GM21528 (cell line): ENCODE measurements around the gene B4GALNT2.
"Not testable (repeated sequence)": the region's sequence is repeated elsewhere in the genome, so short reads cannot be mapped to it uniquely, and the experiment has no call there.

Experiments
- ATAC-seq: cut with Tn5 transposase; IDR thresholded peaks from one replicate; pipeline ENCODE4 v1.9.1; 2021; ENCODE audit warnings: mild to moderate bottlenecking, moderate library complexity; ENCODE audit not compliant: unreplicated experiment, low FRiP score

B4GALNT2 gene

GRCh38 chr17:49117587-49118230 is 14.9 kb upstream of the B4GALNT2 start:
- no peak for ATAC-seq

GRCh38 chr17:49120166-49120565 is 12.4 kb upstream of the B4GALNT2 start:
- ATAC-seq: no peak

- ATAC-seq: no peak
Measured at GRCh38 chr17:49121696-49122292, 10.8 kb upstream of the B4GALNT2 start.

GRCh38 chr17:49122566-49122965 is 10.0 kb upstream of the B4GALNT2 start:
- no peak for ATAC-seq

- ATAC-seq: no peak
Measured at GRCh38 chr17:49123061-49123460, 9.5 kb upstream of the B4GALNT2 start.

- no peak for ATAC-seq
Measured at GRCh38 chr17:49125449-49125848, 7.1 kb upstream of the B4GALNT2 start.

- ATAC-seq: not testable (repeated sequence)
Measured at GRCh38 chr17:49126183-49126859, 6.2 kb upstream of the B4GALNT2 start.

- ATAC-seq: not testable (repeated sequence)
Measured at GRCh38 chr17:49129359-49129950, 3.1 kb upstream of the B4GALNT2 start.

GRCh38 chr17:49130891-49131290 is 1.7 kb upstream of the B4GALNT2 start:
- ATAC-seq: no peak

GRCh38 chr17:49132317-49132698 is 261 bp upstream of the B4GALNT2 start:
- no peak for ATAC-seq

GRCh38 chr17:49136335-49136734 is 3.8 kb downstream of the B4GALNT2 start:
- no peak for ATAC-seq

- ATAC-seq: not testable (repeated sequence)
Measured at GRCh38 chr17:49145654-49146053, 13.1 kb downstream of the B4GALNT2 start.

GRCh38 chr17:49146620-49147306 is 14.2 kb downstream of the B4GALNT2 start:
- ATAC-seq: no peak

GRCh38 chr17:49148171-49148570 is 15.6 kb downstream of the B4GALNT2 start:
- ATAC-seq: no peak

- no peak for ATAC-seq
Measured at GRCh38 chr17:49151996-49152395, 19.4 kb downstream of the B4GALNT2 start.

GRCh38 chr17:49156256-49156655 is 23.7 kb downstream of the B4GALNT2 start:
- no peak for ATAC-seq

GRCh38 chr17:49157784-49158183 is 25.2 kb downstream of the B4GALNT2 start:
- no peak for ATAC-seq

- no peak for ATAC-seq
Measured at GRCh38 chr17:49162866-49163265, 30.3 kb downstream of the B4GALNT2 start.

GRCh38 chr17:49165143-49165542 is 32.6 kb downstream of the B4GALNT2 start:
- no peak for ATAC-seq

GRCh38 chr17:49168706-49169105 is 36.1 kb downstream of the B4GALNT2 start:
- no peak for ATAC-seq

- ATAC-seq: no peak
Measured at GRCh38 chr17:49170216-49170615, 37.6 kb downstream of the B4GALNT2 start.
